IMR-90 (cell line): ENCODE results near the gene HEATR9.

Experiments
- BHLHE40 ChIP-seq: fragments of 150-350 bp; IDR thresholded peaks from 2 replicates; pipeline ENCODE4 v1.6.1; 2016; ENCODE audit warnings: mild to moderate bottlenecking, low read depth, low read length
- CEBPB ChIP-seq: IDR thresholded peaks from 2 replicates; pipeline ENCODE4 v1.6.1; 2012; ENCODE audit warnings: low read depth, low read length, improper control_type of control experiment
- CHD1 ChIP-seq: IDR thresholded peaks from 2 replicates; pipeline ENCODE4 v1.6.1; 2012; ENCODE audit warnings: low read depth, low read length, improper control_type of control experiment
- CTCF ChIP-seq: conservative IDR thresholded peaks from 2 replicates; pipeline ENCODE4 v1.5.1; 2012; ENCODE audit warnings: mild to moderate bottlenecking, low read depth, low read length, improper control_type of control experiment
- MAFK ChIP-seq: IDR thresholded peaks from 2 replicates; pipeline ENCODE4 v1.6.1; 2012; ENCODE audit warnings: low read depth, low read length, improper control_type of control experiment
- MAZ ChIP-seq: IDR thresholded peaks from 2 replicates; pipeline ENCODE4 v1.6.1; 2012; ENCODE audit warnings: low read depth, mild to moderate bottlenecking, low read length, improper control_type of control experiment, moderate library complexity, borderline replicate concordance
- MXI1 ChIP-seq: IDR thresholded peaks from 2 replicates; pipeline ENCODE4 v1.6.1; 2012; ENCODE audit warnings: low read depth, mild to moderate bottlenecking, low read length, moderate library complexity, borderline replicate concordance
- POLR2A ChIP-seq: IDR thresholded peaks from 2 replicates; pipeline ENCODE4 v1.6.1; 2012; ENCODE audit warnings: mild to moderate bottlenecking, low read depth, low read length
- RAD21 ChIP-seq: IDR thresholded peaks from 2 replicates; pipeline ENCODE4 v1.6.1; 2012; ENCODE audit warnings: low read length, improper control_type of control experiment
- RFX5 ChIP-seq: IDR thresholded peaks from 2 replicates; pipeline ENCODE4 v1.8.0; 2012; ENCODE audit warnings: low read depth, mild to moderate bottlenecking, low read length, moderate library complexity
- SMC3 ChIP-seq: fragments of 150-350 bp; IDR thresholded peaks from 2 replicates; pipeline ENCODE4 v1.6.1; 2016; ENCODE audit warnings: low read depth, mild to moderate bottlenecking, antibody characterized with exemption, low read length, moderate library complexity

GRCh38 chr17:35889818-35890773 lies 21.4 kb upstream of the HEATR9 start:
- no peak for TF ChIP-seq RAD21
- no peak for TF ChIP-seq MAFK
- TF ChIP-seq SMC3 = no peak
- TF ChIP-seq RFX5 = no peak
- TF ChIP-seq BHLHE40 = no peak
- no peak for TF ChIP-seq CTCF
- TF ChIP-seq CEBPB = no peak
- no peak for TF ChIP-seq MXI1
- TF ChIP-seq CHD1 = no peak
- no peak for TF ChIP-seq MAZ
- no peak for TF ChIP-seq POLR2A
